Stimulated activated CD4-positive, alpha-beta T cell treated with anti-CD3 and anti-CD28 coated beads, Interleukin-15, amount 100 ng/mL, for 1 hour (primary cell): Measurements from ENCODE around the gene GRB10.
"Not testable (repeated sequence)": the region's sequence is repeated elsewhere in the genome, so short reads cannot be mapped to it uniquely, and the experiment has no call there.

Experiments
- DNase-seq, 2 donors: peaks; one replicate each; pipeline ENCODE4 v3.0.0-alpha.2; 2020; ENCODE audit warnings: low read depth in 1 of 2, low spot score in 1 of 2

GRB10 gene

GRCh38 chr7:50557099-50557498, 225.6 kb downstream of the GRB10 start:
- no peak for DNase-seq

DNA sequence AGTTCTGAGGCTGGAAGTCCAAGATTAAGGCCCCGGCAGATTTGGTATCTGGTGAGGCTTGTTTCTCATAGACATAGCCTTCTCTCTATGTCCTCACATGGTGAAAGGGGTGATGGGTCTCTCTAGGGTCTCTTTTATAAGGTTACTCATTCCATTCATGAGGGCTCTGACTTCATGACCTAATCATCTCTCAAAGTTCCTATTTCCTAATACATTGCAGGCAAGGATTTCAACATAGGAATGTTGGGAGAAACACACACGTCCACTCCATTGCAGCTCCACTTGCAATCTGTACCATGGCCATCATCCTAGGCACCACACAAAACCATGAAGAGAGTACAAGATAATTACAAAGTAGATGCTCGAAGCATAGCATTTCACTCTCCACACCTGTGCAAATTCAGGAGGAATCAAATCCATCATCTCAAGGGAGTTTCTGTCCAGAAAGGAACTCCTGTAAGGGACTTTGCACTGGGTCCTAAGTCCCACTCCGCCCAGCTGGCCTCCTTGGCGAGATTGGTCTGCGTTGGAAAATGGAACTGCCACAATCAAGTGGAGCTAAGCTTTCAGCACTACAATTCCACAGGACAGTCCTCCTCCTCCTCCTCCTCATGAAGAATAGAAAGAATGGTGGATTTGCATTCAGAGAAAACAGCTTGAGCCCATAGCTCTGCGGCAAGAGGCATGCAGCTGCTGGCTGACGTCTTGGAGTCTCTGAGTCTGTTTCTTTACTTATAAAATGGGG, 226.3 kb downstream of the GRB10 start:
- DNase-seq, result no peak

GRCh38 chr7:50555594-50556140, 227.0 kb downstream of the GRB10 start:
- no peak for DNase-seq

- no peak for DNase-seq
These were observed 228.0 kb downstream of the GRB10 start for GRCh38 chr7:50554431-50555322.

DNA sequence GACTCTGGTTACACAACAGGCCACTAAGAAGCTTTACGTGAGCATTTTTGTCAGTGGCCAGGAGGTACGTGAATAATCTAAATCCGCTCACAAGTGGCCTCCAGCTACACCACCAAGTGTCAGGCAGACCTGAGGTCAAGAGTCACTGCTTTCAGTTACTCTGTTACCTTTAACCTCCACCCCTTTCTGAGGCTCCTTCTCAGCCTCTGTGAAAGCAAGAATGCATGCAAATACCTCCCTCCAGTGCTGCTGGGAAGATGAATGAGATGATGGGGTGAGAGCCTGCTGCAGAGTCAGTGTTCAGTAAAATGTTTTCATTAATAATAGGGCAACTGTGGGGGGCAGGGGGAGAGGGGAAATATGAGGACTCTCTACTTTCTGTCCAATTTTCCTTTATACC, 228.7 kb downstream of the GRB10 start:
- no peak for DNase-seq

DNA sequence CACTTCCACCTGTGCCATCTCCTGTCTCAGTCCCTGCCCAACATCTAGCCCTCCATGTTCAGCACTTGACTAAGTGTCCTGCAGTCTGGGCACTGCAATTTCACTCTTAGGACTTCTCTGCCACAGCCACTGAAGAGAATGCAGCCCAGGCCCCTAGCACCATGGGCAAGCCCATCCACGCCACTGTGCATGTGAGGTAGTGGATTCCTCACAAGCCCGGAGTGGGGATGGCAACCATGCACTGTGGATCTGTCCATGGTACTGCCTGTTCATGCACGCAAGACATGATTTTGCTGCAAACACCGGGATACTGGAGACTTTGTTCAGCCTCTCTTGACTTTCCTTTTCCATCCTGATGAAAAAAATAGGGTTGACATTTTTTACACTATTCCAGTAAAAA, 229.8 kb downstream of the GRB10 start:
- DNase-seq, result no peak

DNA sequence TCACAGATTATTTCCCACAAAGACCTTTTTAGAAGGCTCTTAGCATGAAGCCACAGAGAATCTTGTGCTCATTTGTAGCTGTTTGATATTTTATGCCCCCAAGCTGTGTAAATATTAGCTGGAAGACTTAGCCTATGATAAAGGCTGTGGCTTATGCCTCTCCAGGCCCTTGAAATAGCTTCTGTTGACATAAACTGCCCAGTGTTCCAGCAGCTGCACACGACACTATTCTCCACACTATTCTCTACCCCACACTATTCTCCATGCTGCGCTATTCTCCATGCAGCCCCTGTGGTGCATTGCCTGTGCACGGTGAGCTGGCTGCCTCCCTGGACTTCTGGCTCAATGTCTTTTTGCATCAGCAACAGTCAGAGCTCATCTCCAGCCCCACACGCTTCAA, 230.6 kb downstream of the GRB10 start:
- DNase-seq, result no peak

DNA sequence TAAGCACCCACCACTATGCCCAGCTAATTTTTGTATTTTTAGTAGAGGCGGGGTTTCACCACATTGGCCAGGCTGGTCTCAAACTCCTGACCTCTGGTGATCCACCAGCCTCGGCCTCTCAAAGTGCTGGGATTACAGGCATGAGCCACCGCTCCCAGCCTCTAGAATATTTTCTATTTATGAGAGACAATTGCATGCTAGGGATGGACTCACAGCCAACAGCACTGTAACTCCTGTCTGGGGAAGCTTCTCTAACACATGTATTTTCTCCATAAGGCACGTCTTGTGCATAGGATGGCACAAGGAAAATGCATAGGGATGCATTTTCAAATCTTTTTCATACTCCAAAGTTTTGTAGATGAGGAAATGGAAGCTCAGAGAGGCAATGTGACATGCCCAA, 237.1 kb downstream of the GRB10 start:
- not testable (repeated sequence) for DNase-seq

DNA sequence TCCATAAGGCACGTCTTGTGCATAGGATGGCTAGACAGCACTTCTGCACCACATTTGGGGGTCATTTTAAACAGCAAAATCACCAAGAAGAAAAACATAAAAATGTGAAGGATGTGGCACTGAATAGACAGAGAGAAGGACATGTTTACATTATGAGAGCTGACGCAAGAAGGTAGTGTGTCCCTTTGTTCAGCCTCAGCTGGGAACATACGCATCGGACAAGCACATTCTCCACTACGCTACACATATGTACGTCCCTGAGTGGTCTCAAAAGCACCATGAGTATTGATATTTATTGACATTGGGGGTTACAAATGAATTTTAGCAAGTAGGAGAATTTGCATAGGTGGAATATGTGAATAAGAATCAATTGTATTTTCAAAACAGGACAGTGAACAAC, 237.7 kb downstream of the GRB10 start:
- no peak for DNase-seq

GRCh38 chr7:50543776-50544442, 238.8 kb downstream of the GRB10 start:
- no peak for DNase-seq

DNA sequence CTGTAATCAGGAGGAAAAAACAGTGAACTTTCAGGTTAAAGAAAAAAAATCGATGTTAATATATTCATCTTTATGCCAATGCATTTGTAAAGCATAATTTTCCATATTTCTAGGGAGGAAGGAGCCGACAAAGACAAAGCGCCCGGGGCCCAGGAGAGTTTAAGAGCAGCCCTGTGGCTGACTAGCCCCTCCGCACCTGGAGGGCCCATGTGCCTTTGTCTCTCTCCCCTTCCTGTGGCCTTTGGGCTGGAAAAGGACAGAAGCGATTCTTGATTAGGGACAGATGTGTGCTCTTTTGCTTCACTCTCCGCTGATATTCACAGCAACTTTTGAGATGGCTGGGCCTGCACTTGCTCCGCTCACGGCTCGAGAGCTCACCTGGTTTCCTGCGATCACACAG, 240.6 kb downstream of the GRB10 start:
- no peak for DNase-seq

GRCh38 chr7:50540785-50541579, 241.7 kb downstream of the GRB10 start:
- no peak for DNase-seq
